CD4-positive, alpha-beta T cell treated with Interleukin-10 for 1 hour (primary cell): ENCODE data around the gene NXNL1.

Source experiments
- DNase-seq: peaks from one replicate; pipeline ENCODE4 v3.0.0-alpha.2; 2020

Gene NXNL1

GRCh38 chr19:17419154-17419620 lies 41.5 kb downstream of the NXNL1 start:
- no peak for DNase-seq

- DNase-seq: no peak
Measured at GRCh38 chr19:17418710-17419109, 42.0 kb downstream of the NXNL1 start.

GRCh38 chr19:17415121-17415520 lies 45.6 kb downstream of the NXNL1 start:
- DNase-seq: no peak

- no peak for DNase-seq
Measured at GRCh38 chr19:17414097-17414496, 46.6 kb downstream of the NXNL1 start.

- DNase-seq: no peak
Measured at GRCh38 chr19:17411801-17412200, 48.9 kb downstream of the NXNL1 start.

- DNase-seq: no peak
Measured at GRCh38 chr19:17409990-17410389, 50.7 kb downstream of the NXNL1 start.

- no peak for DNase-seq
Measured at GRCh38 chr19:17406887-17407196, 53.9 kb downstream of the NXNL1 start.

GRCh38 chr19:17406046-17406886 lies 54.5 kb downstream of the NXNL1 start:
- DNase-seq: peak; percentile 30
